Keratinocyte (primary cell): Measurements from ENCODE around the gene SLC5A8.

ENCODE experiments used
- CTCF ChIP-seq, 3 experiments: IDR thresholded peaks in 1 of 3; conservative IDR thresholded peaks in 1 of 3; optimal IDR thresholded peaks in 1 of 3; 2 replicates in 2 of 3; 3 replicates in 1 of 3; pipeline versions ENCODE3 to v1.5.1; 2011; ENCODE audit warnings: low read length in 3 of 3, mild to moderate bottlenecking in 3 of 3, moderate library complexity in 2 of 3, control low read depth in 1 of 3, inconsistent platforms in 1 of 3; ENCODE audit not compliant: insufficient read depth in 2 of 3; ENCODE audit errors: extremely low read depth in 1 of 3
- EZH2 ChIP-seq: IDR thresholded peaks from one replicate; pipeline ENCODE4 v1.6.1; 2012; ENCODE audit warnings: inconsistent platforms, mild to moderate bottlenecking, low read length, moderate library complexity

GRCh38 chr12:101168001-101168400 is 42.0 kb downstream of the SLC5A8 start:
- no peak for TF ChIP-seq CTCF (optimal IDR thresholded peaks at IDR 0.05 in 1 of 3, IDR thresholded peaks at IDR 0.05 in 1 of 3, conservative IDR thresholded peaks at IDR 0.05 in 1 of 3; ENCODE audit: extremely low read depth in 1 of 3, insufficient read depth in 2 of 3, low read length in 3 of 3)
- no peak for TF ChIP-seq EZH2
